Nephron progenitor cell (in vitro differentiated cells): Measurements from ENCODE around the gene WT1.
"Not testable (repeated sequence)": the region's sequence is repeated elsewhere in the genome, so short reads cannot be mapped to it uniquely, and the experiment has no call there.

Experiments
- DNase-seq: peaks from one replicate; pipeline ENCODE4 v3.0.0; 2021
- H3K27ac Mint-ChIP-seq: 2 replicates; pipeline ENCODE4 v1.8.0; 2021; ENCODE audit warnings: mild to moderate bottlenecking, moderate library complexity, mixed read lengths
- H3K27me3 Mint-ChIP-seq: 2 replicates; pipeline ENCODE4 v1.8.0; 2021; ENCODE audit warnings: mild to moderate bottlenecking, low read depth, mixed read lengths; ENCODE audit not compliant: poor library complexity
- H3K36me3 Mint-ChIP-seq: 2 replicates; pipeline ENCODE4 v1.8.0; 2021; ENCODE audit warnings: low read depth, mixed read lengths
- H3K4me1 Mint-ChIP-seq: 2 replicates; pipeline ENCODE4 v1.8.0; 2021; ENCODE audit warnings: mixed read lengths
- H3K4me3 Mint-ChIP-seq: 2 replicates; pipeline ENCODE4 v1.8.0; 2021; ENCODE audit warnings: mild to moderate bottlenecking, moderate library complexity, mixed read lengths
- H3K9me3 Mint-ChIP-seq: 2 replicates; pipeline ENCODE4 v1.8.0; 2021; ENCODE audit warnings: mild to moderate bottlenecking, moderate library complexity, mixed read lengths
- TF ChIP-seq, protein P1 (sequence below): fragments of 200-600 bp; sonication (generic); IDR thresholded peaks from 2 replicates; pipeline ENCODE4 v1.5.0; 2021; ENCODE audit warnings: antibody characterized with exemption

The WT1 gene

GRCh38 chr11:32375826-32376225 is 59.5 kb downstream of the WT1 start:
- Mint-ChIP-seq H3K27me3 (peaks cover 7% of the 10 kb centered on the region), H3K36me3 (peaks cover 68% of the 10 kb centered on the region), H3K9me3 (peaks cover 51% of the 10 kb centered on the region), H3K27ac (no peak overlapping the region), H3K4me1 (peaks cover 25% of the 10 kb centered on the region), H3K4me3 (no peak overlapping the region)
- no peak for DNase-seq
- TF ChIP-seq, protein P1, sequence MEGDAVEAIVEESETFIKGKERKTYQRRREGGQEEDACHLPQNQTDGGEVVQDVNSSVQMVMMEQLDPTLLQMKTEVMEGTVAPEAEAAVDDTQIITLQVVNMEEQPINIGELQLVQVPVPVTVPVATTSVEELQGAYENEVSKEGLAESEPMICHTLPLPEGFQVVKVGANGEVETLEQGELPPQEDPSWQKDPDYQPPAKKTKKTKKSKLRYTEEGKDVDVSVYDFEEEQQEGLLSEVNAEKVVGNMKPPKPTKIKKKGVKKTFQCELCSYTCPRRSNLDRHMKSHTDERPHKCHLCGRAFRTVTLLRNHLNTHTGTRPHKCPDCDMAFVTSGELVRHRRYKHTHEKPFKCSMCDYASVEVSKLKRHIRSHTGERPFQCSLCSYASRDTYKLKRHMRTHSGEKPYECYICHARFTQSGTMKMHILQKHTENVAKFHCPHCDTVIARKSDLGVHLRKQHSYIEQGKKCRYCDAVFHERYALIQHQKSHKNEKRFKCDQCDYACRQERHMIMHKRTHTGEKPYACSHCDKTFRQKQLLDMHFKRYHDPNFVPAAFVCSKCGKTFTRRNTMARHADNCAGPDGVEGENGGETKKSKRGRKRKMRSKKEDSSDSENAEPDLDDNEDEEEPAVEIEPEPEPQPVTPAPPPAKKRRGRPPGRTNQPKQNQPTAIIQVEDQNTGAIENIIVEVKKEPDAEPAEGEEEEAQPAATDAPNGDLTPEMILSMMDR, result no peak

DNA sequence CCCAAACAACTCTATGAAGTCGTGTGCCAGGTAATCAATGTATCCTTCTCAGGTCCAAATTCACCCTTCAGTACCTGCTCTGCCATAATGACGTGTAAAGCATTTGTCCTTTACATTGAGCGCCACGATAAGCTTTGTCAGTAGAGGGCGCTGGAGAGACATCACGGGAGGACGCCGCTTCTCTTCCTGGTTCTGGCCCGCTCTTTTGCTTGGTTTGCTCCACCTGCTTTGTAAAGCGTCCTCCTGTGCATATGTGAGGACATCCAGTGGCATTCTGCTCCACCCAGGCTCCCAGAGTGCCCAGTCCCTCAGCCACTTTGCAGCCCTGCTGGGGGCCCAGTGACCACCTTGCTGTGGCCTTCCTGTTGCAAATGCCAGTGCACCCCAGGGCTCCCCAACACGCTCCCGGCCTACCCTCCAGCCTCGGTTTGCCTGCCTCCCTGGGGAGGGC is 61.1 kb downstream of the WT1 start:
- peak; percentile 43 for DNase-seq
- H3K27ac Mint-ChIP-seq, result no peak overlapping the region

GRCh38 chr11:32369987-32370386 is 65.4 kb downstream of the WT1 start:
- H3K36me3 Mint-ChIP-seq, result peaks cover 57% of the 10 kb centered on the region
- H3K9me3 Mint-ChIP-seq, result peaks cover 80% of the 10 kb centered on the region
- not testable (repeated sequence) for H3K4me1 Mint-ChIP-seq, H3K4me3 Mint-ChIP-seq, H3K27me3 Mint-ChIP-seq, DNase-seq, H3K27ac Mint-ChIP-seq

More for the DNA sequence above, 61.1 kb downstream of the WT1 start:
- Mint-ChIP-seq H3K4me3 (no peak overlapping the region), H3K4me1 (peaks cover 11% of the 10 kb centered on the region), H3K9me3 (peaks cover 64% of the 10 kb centered on the region), H3K27me3 (peaks cover 7% of the 10 kb centered on the region), H3K36me3 (peaks cover 78% of the 10 kb centered on the region)
- TF ChIP-seq, protein P1, result peak; percentile 48

GRCh38 chr11:32366666-32367065 is 68.7 kb downstream of the WT1 start:
- Mint-ChIP-seq H3K9me3 (peaks cover 68% of the 10 kb centered on the region), H3K4me3 (no peak overlapping the region), H3K27me3 (peaks cover 14% of the 10 kb centered on the region), H3K27ac (no peak overlapping the region), H3K36me3 (peaks cover 35% of the 10 kb centered on the region), H3K4me1 (peaks cover 27% of the 10 kb centered on the region)
- TF ChIP-seq, protein P1, result no peak
- DNase-seq, result no peak

GRCh38 chr11:32365192-32365591 is 70.1 kb downstream of the WT1 start:
- H3K27me3 Mint-ChIP-seq, result peaks cover 14% of the 10 kb centered on the region
- TF ChIP-seq, protein P1, result no peak
- H3K27ac Mint-ChIP-seq, result no peak overlapping the region
- DNase-seq, result no peak
- peaks cover 65% of the 10 kb centered on the region for H3K9me3 Mint-ChIP-seq
- H3K4me1 Mint-ChIP-seq, result peaks cover 29% of the 10 kb centered on the region
- no peak overlapping the region for H3K4me3 Mint-ChIP-seq
- H3K36me3 Mint-ChIP-seq, result peaks cover 26% of the 10 kb centered on the region

DNA sequence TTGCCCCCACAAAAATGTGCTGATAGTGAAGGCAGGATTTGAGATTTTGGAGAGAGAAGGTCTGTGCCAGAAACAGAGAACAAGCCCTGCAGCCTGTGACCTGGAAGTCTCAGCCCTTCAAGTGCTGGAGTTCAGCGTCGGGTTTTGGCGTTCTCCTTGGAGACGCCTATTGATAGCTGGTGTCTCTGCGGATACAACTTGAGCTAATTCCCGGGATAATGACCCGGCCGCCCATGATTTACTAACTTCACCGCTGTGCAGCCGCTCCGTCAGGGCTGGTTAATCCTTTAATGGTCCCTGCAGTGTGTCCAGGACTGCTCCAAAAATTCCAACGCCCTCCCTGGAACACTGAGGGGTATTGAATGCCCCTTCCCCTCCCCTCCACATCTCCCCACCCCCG is 76.6 kb downstream of the WT1 start:
- Mint-ChIP-seq H3K9me3 (peaks cover 31% of the 10 kb centered on the region), H3K4me3 (peak overlapping the region; percentile 26), H3K4me1 (peaks cover 69% of the 10 kb centered on the region), H3K27ac (peak overlapping the region; percentile 91), H3K27me3 (peaks cover 4% of the 10 kb centered on the region), H3K36me3 (peaks cover 9% of the 10 kb centered on the region)
- peak; percentile 79 for DNase-seq
- TF ChIP-seq, protein P1, result no peak
